Lower leg skin (tissue), 3 donors: ENCODE results near the gene GPS2.

Experiments
- POLR2A ChIP-seq, 2 donors: fragments of 450-650 bp; IDR thresholded peaks; one replicate each; pipeline ENCODE4 v1.6.1; 2016 to 2017; ENCODE audit warnings: antibody characterized with exemption in 2 of 2, mild to moderate bottlenecking in 1 of 2, moderate library complexity in 1 of 2
- TF ChIP-seq, protein P1 (sequence below), 3 donors: fragments of 450-650 bp; IDR thresholded peaks; one replicate each; pipeline ENCODE4 v1.5.1; 2016; ENCODE audit warnings: antibody characterized with exemption in 3 of 3, mild to moderate bottlenecking in 3 of 3, moderate library complexity in 2 of 3

GRCh38 chr17:7326186-7326585 is 11.0 kb upstream of the GPS2 start:
- no peak for TF ChIP-seq POLR2A (IDR thresholded peaks at IDR 0.05)
- TF ChIP-seq, protein P1, sequence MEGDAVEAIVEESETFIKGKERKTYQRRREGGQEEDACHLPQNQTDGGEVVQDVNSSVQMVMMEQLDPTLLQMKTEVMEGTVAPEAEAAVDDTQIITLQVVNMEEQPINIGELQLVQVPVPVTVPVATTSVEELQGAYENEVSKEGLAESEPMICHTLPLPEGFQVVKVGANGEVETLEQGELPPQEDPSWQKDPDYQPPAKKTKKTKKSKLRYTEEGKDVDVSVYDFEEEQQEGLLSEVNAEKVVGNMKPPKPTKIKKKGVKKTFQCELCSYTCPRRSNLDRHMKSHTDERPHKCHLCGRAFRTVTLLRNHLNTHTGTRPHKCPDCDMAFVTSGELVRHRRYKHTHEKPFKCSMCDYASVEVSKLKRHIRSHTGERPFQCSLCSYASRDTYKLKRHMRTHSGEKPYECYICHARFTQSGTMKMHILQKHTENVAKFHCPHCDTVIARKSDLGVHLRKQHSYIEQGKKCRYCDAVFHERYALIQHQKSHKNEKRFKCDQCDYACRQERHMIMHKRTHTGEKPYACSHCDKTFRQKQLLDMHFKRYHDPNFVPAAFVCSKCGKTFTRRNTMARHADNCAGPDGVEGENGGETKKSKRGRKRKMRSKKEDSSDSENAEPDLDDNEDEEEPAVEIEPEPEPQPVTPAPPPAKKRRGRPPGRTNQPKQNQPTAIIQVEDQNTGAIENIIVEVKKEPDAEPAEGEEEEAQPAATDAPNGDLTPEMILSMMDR (IDR thresholded peaks at IDR 0.05): no peak
